A673 (cell line): ENCODE results near the gene GOSR2. TPM values are rescaled to one million over a fixed set of nuclear protein-coding genes. Genes with fewer than 3 reads are reported as not detected.

Source experiments
- BruUV-seq: library from RNA; stranded (reverse); fragments of 400-500 nt; replicated peaks from 2 replicates; lab custom pipeline; 2021; lab: Mats Ljungman, UMichigan
- CTCF ChIA-PET: fragments of 300-600 bp; sonication (Branson Sonifier 250); formaldehyde crosslinking; loops from one replicate; lab custom pipeline; 2022; ENCODE audit warnings: antibody characterized with exemption; lab: Charles Lee
- POLR2A ChIA-PET: fragments of 300-600 bp; sonication (Branson Sonifier 250); formaldehyde crosslinking; loops from one replicate; lab custom pipeline; 2022; ENCODE audit warnings: antibody characterized with exemption; ENCODE audit not compliant: low non-redundant PET; lab: Charles Lee
- DNase-seq: peaks from one replicate; pipeline ENCODE4 v3.0.0-alpha.2; 2015; ENCODE audit warnings: low spot score
- H3K27ac ChIP-seq: fragments of 200-600 bp; sonication (generic); 2 replicates; pipeline ENCODE4 v1.5.1; 2016; ENCODE audit warnings: mixed run types, low read depth, mild to moderate bottlenecking, mixed read lengths, antibody characterized with exemption, low read length; ENCODE audit not compliant: poor library complexity, severe bottlenecking
- H3K27me3 ChIP-seq: fragments of 200-600 bp; sonication (generic); replicated peaks from 2 replicates; pipeline ENCODE4 v1.6.1; 2017; ENCODE audit warnings: mixed run types, low read depth, mild to moderate bottlenecking, mixed read lengths, antibody characterized with exemption, low read length; ENCODE audit not compliant: insufficient read depth, poor library complexity
- H3K36me3 ChIP-seq: fragments of 200-600 bp; sonication (generic); 2 replicates; pipeline ENCODE4 v1.6.1; 2016; ENCODE audit warnings: mixed run types, mild to moderate bottlenecking, mixed read lengths, antibody characterized with exemption, low read length; ENCODE audit not compliant: insufficient read depth, poor library complexity, severe bottlenecking
- H3K4me1 ChIP-seq: fragments of 200-600 bp; sonication (generic); 2 replicates; pipeline ENCODE4 v1.6.1; 2017; ENCODE audit warnings: mixed run types, mild to moderate bottlenecking, mixed read lengths, antibody characterized with exemption, low read length; ENCODE audit not compliant: insufficient read depth, poor library complexity, severe bottlenecking
- H3K4me3 ChIP-seq: fragments of 200-600 bp; sonication (generic); 2 replicates; pipeline ENCODE4 v1.5.1; 2016; ENCODE audit warnings: low read depth, mixed run types, mild to moderate bottlenecking, mixed read lengths, low read length; ENCODE audit not compliant: poor library complexity, severe bottlenecking
- H3K9me3 ChIP-seq: fragments of 200-600 bp; sonication (generic); 2 replicates; pipeline ENCODE4 v1.6.1; 2016; ENCODE audit warnings: mixed run types, low read depth, mild to moderate bottlenecking, mixed read lengths, antibody characterized with exemption, low read length; ENCODE audit not compliant: poor library complexity, severe bottlenecking
- EZH2 ChIP-seq: fragments of 200-600 bp; sonication (generic); IDR thresholded peaks from 2 replicates; pipeline ENCODE4 v1.6.1; 2017; ENCODE audit warnings: borderline replicate concordance, low read depth, mild to moderate bottlenecking, mixed read lengths, antibody characterized with exemption, low read length; ENCODE audit not compliant: poor library complexity, severe bottlenecking
- intact Hi-C: fragments of 100-400 bp; cut with micrococcal nuclease; formaldehyde crosslinking; loops from one replicate; pipeline ENCODE4 v1.10.0; 2022; ENCODE audit not compliant: unreplicated experiment
- total RNA-seq: library from RNA; stranded (reverse); gene quantifications from 2 replicates; pipeline ENCODE4 v1.2.3, GENCODE V29; 2021
- TF ChIP-seq, protein P1 (sequence below): fragments of 300-800, 200-600 bp; sonication (generic); conservative IDR thresholded peaks from 2 replicates; pipeline ENCODE4 v1.5.1; 2017; ENCODE audit warnings: low read depth, mild to moderate bottlenecking, antibody characterized with exemption, low read length, moderate library complexity, mixed read lengths

GOSR2 gene
- total RNA-seq, 1 experiment from 2014 or later, result 34.5 TPM

DNA sequence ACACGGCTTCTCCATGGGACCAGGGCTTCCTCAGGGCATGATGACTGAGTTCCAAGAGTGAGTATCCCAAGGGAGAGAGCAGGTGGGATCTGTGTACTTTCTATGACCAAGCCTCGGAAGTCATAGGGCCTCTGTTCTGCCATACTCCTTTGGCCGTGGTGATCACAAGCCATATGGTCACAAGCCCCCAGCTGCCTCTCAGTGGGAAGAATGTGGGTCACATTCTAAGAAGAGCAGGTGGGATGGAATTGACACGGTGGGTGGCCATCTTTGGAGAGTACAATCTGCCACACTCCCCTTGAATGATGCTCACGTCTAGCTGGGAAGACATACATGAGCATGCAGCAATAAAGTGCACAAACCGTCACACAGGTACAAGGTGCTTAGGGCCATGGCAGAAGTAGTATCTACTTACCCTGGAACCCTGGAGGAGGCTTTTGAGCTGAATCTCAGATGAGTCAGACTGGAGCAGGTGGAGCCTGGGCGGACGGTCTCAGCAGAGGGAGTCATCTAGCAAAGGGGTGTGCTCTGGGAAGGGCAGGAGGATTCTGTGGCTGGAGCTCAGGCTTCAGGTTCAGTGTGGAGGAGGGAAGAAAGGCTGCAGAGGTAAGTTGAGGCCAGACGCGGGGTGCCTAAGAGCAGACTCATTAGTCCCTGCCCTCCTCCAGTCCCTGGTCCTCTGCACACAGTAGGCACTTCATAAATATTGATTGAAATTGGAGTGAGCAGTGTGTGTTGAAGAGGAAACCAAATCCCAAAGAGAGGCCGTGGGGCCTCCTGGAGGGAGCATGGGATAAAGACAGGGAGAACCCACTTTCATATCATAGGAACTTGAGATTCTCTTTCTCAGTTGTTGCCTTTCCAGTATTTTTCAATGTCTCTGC, 26.6 kb downstream of the GOSR2 start:
- H3K27me3 ChIP-seq, result no peaks in the 10 kb centered on the region
- no peak for DNase-seq
- no peak overlapping the region for H3K4me3 ChIP-seq
- intact Hi-C loops, result no loop called here
- H3K27ac ChIP-seq, result no peak overlapping the region
- TF ChIP-seq EZH2, result no peak
- TF ChIP-seq, protein P1, sequence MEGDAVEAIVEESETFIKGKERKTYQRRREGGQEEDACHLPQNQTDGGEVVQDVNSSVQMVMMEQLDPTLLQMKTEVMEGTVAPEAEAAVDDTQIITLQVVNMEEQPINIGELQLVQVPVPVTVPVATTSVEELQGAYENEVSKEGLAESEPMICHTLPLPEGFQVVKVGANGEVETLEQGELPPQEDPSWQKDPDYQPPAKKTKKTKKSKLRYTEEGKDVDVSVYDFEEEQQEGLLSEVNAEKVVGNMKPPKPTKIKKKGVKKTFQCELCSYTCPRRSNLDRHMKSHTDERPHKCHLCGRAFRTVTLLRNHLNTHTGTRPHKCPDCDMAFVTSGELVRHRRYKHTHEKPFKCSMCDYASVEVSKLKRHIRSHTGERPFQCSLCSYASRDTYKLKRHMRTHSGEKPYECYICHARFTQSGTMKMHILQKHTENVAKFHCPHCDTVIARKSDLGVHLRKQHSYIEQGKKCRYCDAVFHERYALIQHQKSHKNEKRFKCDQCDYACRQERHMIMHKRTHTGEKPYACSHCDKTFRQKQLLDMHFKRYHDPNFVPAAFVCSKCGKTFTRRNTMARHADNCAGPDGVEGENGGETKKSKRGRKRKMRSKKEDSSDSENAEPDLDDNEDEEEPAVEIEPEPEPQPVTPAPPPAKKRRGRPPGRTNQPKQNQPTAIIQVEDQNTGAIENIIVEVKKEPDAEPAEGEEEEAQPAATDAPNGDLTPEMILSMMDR, result no peak
- ChIA-PET POLR2A (no interaction called here), CTCF (no interaction called here)
- H3K9me3 ChIP-seq, result no peaks in the 10 kb centered on the region
- H3K36me3 ChIP-seq, result no peaks in the 10 kb centered on the region
- no peaks in the 10 kb centered on the region for H3K4me1 ChIP-seq
- no TSS peak for BruUV-seq

DNA sequence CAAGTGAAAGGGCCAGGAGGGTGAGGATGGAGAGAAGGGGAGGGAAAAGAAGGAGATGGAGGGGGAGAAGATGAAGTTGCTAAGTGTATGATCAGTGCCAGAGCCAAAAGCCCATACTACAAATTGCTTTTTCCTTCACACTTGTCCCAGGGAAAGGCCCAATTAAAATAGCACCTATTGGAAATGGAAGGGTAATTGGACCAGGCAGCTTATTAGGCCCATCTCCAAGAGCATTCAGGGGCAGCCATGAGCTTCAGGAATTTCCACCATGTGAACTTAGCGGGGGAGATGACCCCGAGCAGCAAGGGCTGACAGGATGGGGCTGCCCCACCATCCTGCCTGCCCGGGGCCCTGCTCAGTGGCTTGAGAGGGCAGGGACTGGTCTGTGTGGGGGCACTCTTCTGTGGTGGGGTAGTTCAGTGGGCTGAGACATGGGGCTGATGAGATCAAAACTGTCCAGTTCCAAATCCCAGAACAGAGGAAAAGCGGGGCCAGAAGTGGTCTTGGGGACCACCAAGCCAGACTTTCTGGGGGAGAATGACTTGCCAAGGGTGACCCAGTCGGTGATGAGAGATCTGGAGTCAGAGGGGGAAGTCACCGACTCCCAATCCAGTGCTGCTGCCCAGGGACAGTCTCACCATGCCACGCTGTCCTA, 27.5 kb downstream of the GOSR2 start:
- H3K4me1 ChIP-seq, result no peaks in the 10 kb centered on the region
- H3K9me3 ChIP-seq, result no peaks in the 10 kb centered on the region
- no peak overlapping the region for H3K27ac ChIP-seq
- no peaks in the 10 kb centered on the region for H3K36me3 ChIP-seq
- DNase-seq, result no peak
- no peaks in the 10 kb centered on the region for H3K27me3 ChIP-seq
- no TSS peak for BruUV-seq
- H3K4me3 ChIP-seq, result no peak overlapping the region
- intact Hi-C loops, result no loop called here
- ChIA-PET POLR2A (no interaction called here), CTCF (no interaction called here)
- no peak for TF ChIP-seq EZH2
- TF ChIP-seq, protein P1, result no peak

DNA sequence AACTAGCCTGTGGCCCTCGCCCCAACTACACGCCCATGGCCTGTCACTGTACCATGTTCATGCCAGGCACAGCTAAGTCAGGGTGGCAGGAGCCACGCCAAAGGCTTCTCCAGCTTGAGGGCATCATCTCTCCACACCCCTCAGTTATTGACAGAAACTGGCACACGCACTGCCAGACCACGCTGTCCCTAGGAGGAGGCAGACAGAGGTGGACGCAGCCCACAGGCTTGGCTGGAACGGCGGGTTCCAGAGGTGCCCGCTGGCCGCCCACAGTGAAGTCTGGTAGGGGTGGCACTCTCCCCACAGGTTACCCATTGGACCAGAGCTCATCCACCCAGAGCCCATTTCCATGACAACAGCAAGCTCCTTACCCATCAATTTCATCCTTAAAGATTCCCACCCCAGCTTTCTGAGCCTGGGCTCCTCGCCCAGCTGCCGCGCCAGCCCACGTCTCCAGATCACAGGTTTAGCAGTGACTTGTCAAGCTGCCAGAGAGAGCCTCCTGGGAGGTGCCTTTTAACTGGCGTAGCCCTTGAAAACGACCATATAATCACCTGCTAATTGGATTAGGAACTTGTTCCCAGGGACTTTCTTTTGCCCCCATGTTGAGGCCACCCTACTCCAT, 28.1 kb downstream of the GOSR2 start:
- BruUV-seq, result no TSS peak
- H3K4me1 ChIP-seq, result no peaks in the 10 kb centered on the region
- intact Hi-C loops, result no loop called here
- POLR2A ChIA-PET, result no interaction called here
- H3K36me3 ChIP-seq, result no peaks in the 10 kb centered on the region
- TF ChIP-seq, protein P1, result no peak
- TF ChIP-seq EZH2, result no peak
- no peak overlapping the region for H3K27ac ChIP-seq
- CTCF ChIA-PET, result no interaction called here
- DNase-seq, result peak; percentile 59
- no peaks in the 10 kb centered on the region for H3K27me3 ChIP-seq
- no peak overlapping the region for H3K4me3 ChIP-seq
- no peaks in the 10 kb centered on the region for H3K9me3 ChIP-seq
